Glomerular visceral epithelial cell (primary cell): Measurements from ENCODE around the gene FHIT.
"Not testable (repeated sequence)": the region's sequence is repeated elsewhere in the genome, so short reads cannot be mapped to it uniquely, and the experiment has no call there.

Experiments used
- DNase-seq: peaks from one replicate; pipeline ENCODE4 v3.0.0-alpha.2; 2016; ENCODE audit errors: extremely low spot score

Gene FHIT

GRCh38 chr3:59836531-59836930, 1414.7 kb downstream of the FHIT start:
- no peak for DNase-seq

- no peak for DNase-seq
Measured at GRCh38 chr3:59832702-59833101, 1418.5 kb downstream of the FHIT start.

GRCh38 chr3:59832241-59832640, 1419.0 kb downstream of the FHIT start:
- no peak for DNase-seq

- no peak for DNase-seq
Measured at GRCh38 chr3:59831394-59831793, 1419.9 kb downstream of the FHIT start.

- DNase-seq = no peak
Measured at GRCh38 chr3:59829527-59829926, 1421.7 kb downstream of the FHIT start.

GRCh38 chr3:59824876-59825275, 1426.4 kb downstream of the FHIT start:
- DNase-seq = no peak

GRCh38 chr3:59821274-59821673, 1430.0 kb downstream of the FHIT start:
- no peak for DNase-seq

- no peak for DNase-seq
Measured at GRCh38 chr3:59820352-59820934, 1430.8 kb downstream of the FHIT start.

GRCh38 chr3:59818919-59819300, 1432.3 kb downstream of the FHIT start:
- no peak for DNase-seq

GRCh38 chr3:59818033-59818918, 1433.0 kb downstream of the FHIT start:
- DNase-seq = peak; percentile 94

- DNase-seq = no peak
Measured at GRCh38 chr3:59817511-59817910, 1433.7 kb downstream of the FHIT start.

- no peak for DNase-seq
Measured at GRCh38 chr3:59816312-59816711, 1434.9 kb downstream of the FHIT start.

- no peak for DNase-seq
Measured at GRCh38 chr3:59813148-59813538, 1438.1 kb downstream of the FHIT start.

- DNase-seq = no peak
Measured at GRCh38 chr3:59812237-59813147, 1438.8 kb downstream of the FHIT start.

GRCh38 chr3:59811160-59811559, 1440.1 kb downstream of the FHIT start:
- DNase-seq = no peak

GRCh38 chr3:59810606-59811005, 1440.6 kb downstream of the FHIT start:
- no peak for DNase-seq

- DNase-seq = peak; percentile 11
Measured at GRCh38 chr3:59809710-59810444, 1441.4 kb downstream of the FHIT start.

GRCh38 chr3:59809016-59809415, 1442.2 kb downstream of the FHIT start:
- peak; percentile 12 for DNase-seq

- no peak for DNase-seq
Measured at GRCh38 chr3:59808446-59808845, 1442.8 kb downstream of the FHIT start.

- DNase-seq = no peak
Measured at GRCh38 chr3:59803268-59803667, 1448.0 kb downstream of the FHIT start.

- DNase-seq = not testable (repeated sequence)
Measured at GRCh38 chr3:59802453-59802852, 1448.8 kb downstream of the FHIT start.

- no peak for DNase-seq
Measured at GRCh38 chr3:59802045-59802444, 1449.2 kb downstream of the FHIT start.
